CD4-positive, alpha-beta T cell (primary cell): ENCODE results near the gene FMNL1. TPM values are rescaled to one million over a fixed set of nuclear protein-coding genes. Genes with fewer than 3 reads are reported as not detected.

Source experiments
- ATAC-seq: fragments of 200-7000 bp; cut with Tn5 transposase; one replicate; pipeline ENCODE4 v1.10.0; 2022; ENCODE audit warnings: mild to moderate bottlenecking; ENCODE audit not compliant: poor library complexity
- CTCF ChIA-PET: fragments of 350-600 bp; sonication (Branson Sonifier 250); formaldehyde crosslinking; loops from one replicate; lab custom pipeline; 2021; ENCODE audit warnings: antibody characterized with exemption, inconsistent platforms; lab: Charles Lee
- POLR2A ChIA-PET: fragments of 350-600 bp; sonication (Branson Sonifier 250); formaldehyde crosslinking; loops from one replicate; lab custom pipeline; 2021; ENCODE audit warnings: antibody characterized with exemption, inconsistent platforms; lab: Charles Lee
- DNase-seq, 14 experiments: peaks; one replicate each; pipeline ENCODE4 v3.0.0-alpha.2; 2013 to 2020; ENCODE audit warnings: mixed read lengths in 2 of 14
- H3K27ac ChIP-seq, 2 donors: one replicate each; pipeline versions ENCODE4 v1.5.1 to v1.7.0; 2013; ENCODE audit warnings: low read length in 2 of 2, low read depth in 1 of 2, mild to moderate bottlenecking in 1 of 2
- H3K27me3 ChIP-seq, 2 experiments: 1 replicate in 1 of 2; 2 replicates in 1 of 2; pipeline versions ENCODE4 v1.6.1 to v1.7.0; 2013; ENCODE audit warnings: low read length in 2 of 2, control low read depth in 1 of 2, mild to moderate bottlenecking in 1 of 2, moderate library complexity in 1 of 2; ENCODE audit not compliant: insufficient read depth in 2 of 2, control insufficient read depth in 1 of 2
- H3K36me3 ChIP-seq: one replicate; pipeline ENCODE4 v1.6.1; 2013; ENCODE audit warnings: low read length, control low read depth; ENCODE audit not compliant: insufficient read depth
- H3K4me1 ChIP-seq: one replicate; pipeline ENCODE4 v1.6.1; 2013; ENCODE audit warnings: low read length, control low read depth; ENCODE audit not compliant: insufficient read depth
- H3K4me3 ChIP-seq: one replicate; pipeline ENCODE4 v1.5.1; 2013; ENCODE audit warnings: mild to moderate bottlenecking, low read length, moderate library complexity
- H3K9me3 ChIP-seq, 2 experiments: 1 replicate in 1 of 2; 2 replicates in 1 of 2; pipeline versions ENCODE4 v1.6.1 to v1.7.0; 2013; ENCODE audit warnings: low read length in 2 of 2, mild to moderate bottlenecking in 2 of 2, control low read depth in 1 of 2, moderate library complexity in 1 of 2; ENCODE audit not compliant: control insufficient read depth in 1 of 2, insufficient read depth in 1 of 2
- H3K27ac Mint-ChIP-seq: one replicate; pipeline ENCODE4 v1.8.0; 2020; ENCODE audit warnings: mixed read lengths
- H3K27me3 Mint-ChIP-seq: one replicate; pipeline ENCODE4 v1.8.0; 2021; ENCODE audit warnings: mixed read lengths
- H3K36me3 Mint-ChIP-seq: one replicate; pipeline ENCODE4 v1.8.0; 2021; ENCODE audit warnings: low read depth, mixed read lengths
- H3K4me1 Mint-ChIP-seq: one replicate; pipeline ENCODE4 v1.8.0; 2021; ENCODE audit warnings: low read depth, mixed read lengths
- H3K4me3 Mint-ChIP-seq: one replicate; pipeline ENCODE4 v1.8.0; 2020; ENCODE audit warnings: mild to moderate bottlenecking, mixed read lengths
- H3K9me3 Mint-ChIP-seq: one replicate; pipeline ENCODE4 v1.8.0; 2020; ENCODE audit warnings: mixed read lengths
- intact Hi-C, 2 experiments: fragments of 100-400 bp; cut with DNase I in 1 of 2; cut with micrococcal nuclease in 1 of 2; formaldehyde crosslinking; loops; one replicate each; pipeline versions ENCODE4 v1.15.1 to v1.9.0; 2023 to 2025; cut with DNase I, micrococcal nuclease
- total RNA-seq, 174 experiments: library from RNA in 2 of 174; stranded (reverse) in 2 of 174; gene quantifications; one replicate each; pipeline ENCODE4 v1.2.3 and lab custom pipeline; 2021 to 2026
- TF ChIP-seq, protein P1 (sequence below): fragments of 200-600 bp; IDR thresholded peaks from one replicate; pipeline ENCODE4 v1.8.0; 2022; ENCODE audit warnings: antibody characterized with exemption, mild to moderate bottlenecking

Gene FMNL1
- total RNA-seq, 2 experiments from 2014 or later: 378 to 387 TPM

DNA sequence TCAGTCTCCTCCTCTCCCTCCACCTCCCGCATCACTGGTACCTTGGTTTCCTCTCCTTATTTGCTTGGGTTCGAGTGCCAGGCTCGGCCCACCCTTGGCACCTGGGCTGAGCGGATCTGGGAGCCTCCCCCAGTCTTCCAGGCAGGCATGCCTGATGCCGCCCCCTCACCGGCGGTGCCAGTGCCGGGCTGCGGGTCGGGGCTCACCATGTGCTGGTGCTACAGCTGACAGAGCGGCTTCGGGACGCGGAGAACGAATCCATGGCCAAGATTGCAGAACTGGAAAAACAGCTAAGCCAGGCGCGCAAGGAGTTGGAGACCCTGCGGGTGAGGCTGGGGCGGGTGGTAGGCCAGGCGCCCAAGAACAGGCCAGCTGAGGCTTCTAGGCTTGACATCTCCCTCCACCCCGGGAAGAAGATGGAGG, 19.2 kb downstream of the FMNL1 start:
- H3K4me1 ChIP-seq: peaks cover 67% of the 10 kb centered on the region
- H3K27me3 ChIP-seq: no peaks in the 10 kb centered on the region
- H3K9me3 ChIP-seq: no peaks in the 10 kb centered on the region
- H3K27ac ChIP-seq: peak overlapping the region in 1 of 2 donors; percentile 46
- Mint-ChIP-seq H3K4me1 (peaks cover 41% of the 10 kb centered on the region), H3K27me3 (no peaks in the 10 kb centered on the region), H3K9me3 (no peaks in the 10 kb centered on the region), H3K27ac (peak overlapping the region; percentile 14), H3K4me3 (no peak overlapping the region), H3K36me3 (peaks cover 80% of the 10 kb centered on the region)
- DNase-seq: no peak
- CTCF ChIA-PET: interaction anchor here (0.8 kb wide), 1 partner anchor 22 kb away, joined by 3 read pairs; no protein-coding TSS in a partner anchor
- ATAC-seq: no peak
- intact Hi-C loops: no loop called here
- POLR2A ChIA-PET: interaction anchor here (12.4 kb wide), 1 partner anchor 16 kb away, joined by 346 read pairs; the partner anchor contains the start of gene FMNL1
- TF ChIP-seq, protein P1, sequence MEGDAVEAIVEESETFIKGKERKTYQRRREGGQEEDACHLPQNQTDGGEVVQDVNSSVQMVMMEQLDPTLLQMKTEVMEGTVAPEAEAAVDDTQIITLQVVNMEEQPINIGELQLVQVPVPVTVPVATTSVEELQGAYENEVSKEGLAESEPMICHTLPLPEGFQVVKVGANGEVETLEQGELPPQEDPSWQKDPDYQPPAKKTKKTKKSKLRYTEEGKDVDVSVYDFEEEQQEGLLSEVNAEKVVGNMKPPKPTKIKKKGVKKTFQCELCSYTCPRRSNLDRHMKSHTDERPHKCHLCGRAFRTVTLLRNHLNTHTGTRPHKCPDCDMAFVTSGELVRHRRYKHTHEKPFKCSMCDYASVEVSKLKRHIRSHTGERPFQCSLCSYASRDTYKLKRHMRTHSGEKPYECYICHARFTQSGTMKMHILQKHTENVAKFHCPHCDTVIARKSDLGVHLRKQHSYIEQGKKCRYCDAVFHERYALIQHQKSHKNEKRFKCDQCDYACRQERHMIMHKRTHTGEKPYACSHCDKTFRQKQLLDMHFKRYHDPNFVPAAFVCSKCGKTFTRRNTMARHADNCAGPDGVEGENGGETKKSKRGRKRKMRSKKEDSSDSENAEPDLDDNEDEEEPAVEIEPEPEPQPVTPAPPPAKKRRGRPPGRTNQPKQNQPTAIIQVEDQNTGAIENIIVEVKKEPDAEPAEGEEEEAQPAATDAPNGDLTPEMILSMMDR: no peak
- H3K36me3 ChIP-seq: peaks cover 97% of the 10 kb centered on the region
- no peak overlapping the region for H3K4me3 ChIP-seq

DNA sequence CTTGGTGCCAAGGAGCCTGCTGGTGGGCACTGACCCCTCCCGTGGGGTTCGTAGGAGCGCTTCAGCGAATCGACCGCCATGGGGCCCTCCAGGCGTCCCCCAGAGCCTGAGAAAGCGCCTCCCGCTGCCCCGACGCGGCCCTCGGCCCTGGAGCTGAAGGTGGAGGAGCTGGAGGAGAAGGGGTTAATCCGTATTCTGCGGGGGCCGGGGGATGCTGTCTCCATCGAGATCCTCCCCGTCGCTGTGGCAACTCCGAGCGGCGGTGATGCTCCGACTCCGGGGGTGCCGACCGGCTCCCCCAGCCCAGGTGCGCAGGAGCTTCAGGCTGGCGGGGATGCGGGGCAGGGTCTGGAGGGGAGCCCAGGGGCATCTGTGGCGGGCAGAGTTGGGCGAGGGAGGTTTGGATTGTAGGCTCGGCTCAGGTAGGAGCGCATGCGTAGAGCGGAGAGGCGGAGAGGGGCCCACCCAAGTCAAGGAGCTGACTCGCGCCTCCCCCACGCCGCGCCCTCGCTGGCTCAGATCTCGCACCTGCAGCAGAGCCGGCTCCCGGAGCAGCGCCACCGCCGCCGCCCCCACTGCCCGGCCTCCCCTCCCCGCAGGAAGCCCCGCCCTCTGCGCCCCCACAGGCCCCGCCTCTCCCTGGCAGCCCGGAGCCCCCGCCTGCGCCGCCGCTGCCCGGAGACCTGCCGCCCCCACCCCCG, 19.8 kb downstream of the FMNL1 start:
- no peaks in the 10 kb centered on the region for H3K27me3 ChIP-seq
- H3K36me3 ChIP-seq: peaks cover 97% of the 10 kb centered on the region
- H3K27ac Mint-ChIP-seq: no peak overlapping the region
- peak overlapping the region in 1 of 2 donors; percentile 3 for H3K27ac ChIP-seq
- TF ChIP-seq, protein P1: no peak
- peaks cover 84% of the 10 kb centered on the region for H3K36me3 Mint-ChIP-seq
- H3K9me3 ChIP-seq: no peaks in the 10 kb centered on the region
- intact Hi-C loops: no loop called here
- ATAC-seq (no peak), DNase-seq (peak in 1 of 14 experiments; percentile 35)
- H3K4me1 ChIP-seq: peaks cover 69% of the 10 kb centered on the region
- POLR2A ChIA-PET: interaction anchor here (12.4 kb wide), 1 partner anchor 17 kb away, joined by 346 read pairs; the partner anchor contains the start of gene FMNL1
- CTCF ChIA-PET: interaction anchor here (0.8 kb wide), 1 partner anchor 22 kb away, joined by 3 read pairs; no protein-coding TSS in a partner anchor
- H3K27me3 Mint-ChIP-seq: no peaks in the 10 kb centered on the region
- no peak overlapping the region for H3K4me3 Mint-ChIP-seq
- H3K4me1 Mint-ChIP-seq: peaks cover 46% of the 10 kb centered on the region
- H3K9me3 Mint-ChIP-seq: no peaks in the 10 kb centered on the region
- no peak overlapping the region for H3K4me3 ChIP-seq

DNA sequence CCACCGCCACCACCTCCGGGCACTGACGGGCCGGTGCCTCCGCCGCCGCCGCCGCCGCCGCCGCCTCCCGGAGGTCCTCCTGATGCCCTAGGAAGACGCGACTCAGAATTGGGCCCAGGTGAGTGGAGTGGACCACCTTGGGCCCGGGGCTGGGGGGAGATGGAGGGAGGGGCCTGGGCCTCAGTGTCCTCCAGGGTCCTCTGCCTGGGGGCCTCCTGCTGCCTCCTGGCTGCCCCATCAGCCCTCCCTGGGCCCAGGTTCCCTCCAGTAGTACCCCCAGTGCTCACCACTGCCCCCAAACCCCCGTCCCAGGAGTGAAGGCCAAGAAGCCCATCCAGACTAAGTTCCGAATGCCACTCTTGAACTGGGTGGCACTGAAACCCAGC, 20.3 kb downstream of the FMNL1 start:
- ChIA-PET CTCF (no interaction called here), POLR2A (interaction anchor here (1.6 to 12.4 kb wide), 2 partner anchors 17 to 21 kb away, joined by 4 to 346 read pairs; partner anchors contain the start of gene FMNL1)
- H3K4me1 ChIP-seq: peaks cover 73% of the 10 kb centered on the region
- no peak overlapping the region for H3K4me3 ChIP-seq
- Mint-ChIP-seq H3K4me3 (no peak overlapping the region), H3K36me3 (peaks cover 87% of the 10 kb centered on the region), H3K27me3 (no peaks in the 10 kb centered on the region), H3K4me1 (peaks cover 51% of the 10 kb centered on the region), H3K9me3 (no peaks in the 10 kb centered on the region), H3K27ac (peak overlapping the region; percentile 80)
- intact Hi-C loops: no loop called here
- H3K9me3 ChIP-seq: no peaks in the 10 kb centered on the region
- no peaks in the 10 kb centered on the region for H3K27me3 ChIP-seq
- peaks cover 97% of the 10 kb centered on the region for H3K36me3 ChIP-seq
- ATAC-seq: no peak
- DNase-seq: no peak
- H3K27ac ChIP-seq: no peak overlapping the region
- TF ChIP-seq, protein P1: no peak
